A673 (cell line): ENCODE results near the gene HNRNPC.

ENCODE experiments used
- EZH2 ChIP-seq: fragments of 200-600 bp; sonication (generic); IDR thresholded peaks from 2 replicates; pipeline ENCODE4 v1.6.1; 2017; ENCODE audit warnings: borderline replicate concordance, low read depth, mild to moderate bottlenecking, mixed read lengths, antibody characterized with exemption, low read length; ENCODE audit not compliant: poor library complexity, severe bottlenecking
- TF ChIP-seq, protein P1 (sequence below): fragments of 300-800, 200-600 bp; sonication (generic); conservative IDR thresholded peaks from 2 replicates; pipeline ENCODE4 v1.5.1; 2017; ENCODE audit warnings: low read depth, mild to moderate bottlenecking, antibody characterized with exemption, low read length, moderate library complexity, mixed read lengths

DNA sequence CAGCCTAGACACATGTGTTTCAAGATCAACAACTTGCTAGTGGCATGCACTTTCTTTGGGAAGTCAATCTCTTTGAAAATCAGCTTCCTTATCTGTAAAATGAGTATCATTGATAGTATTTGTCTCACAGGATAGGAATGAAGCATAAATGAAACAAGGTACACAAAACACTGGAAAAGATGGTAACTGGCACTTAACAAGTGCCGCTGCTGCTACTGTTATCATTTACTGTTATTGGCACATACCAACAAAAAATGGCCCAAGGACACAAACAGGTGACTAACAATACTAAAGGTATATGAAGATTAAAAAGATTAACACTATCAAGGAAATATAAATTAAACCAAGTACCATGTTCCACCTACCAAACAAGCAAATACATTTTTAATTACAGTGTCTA lies 20.9 kb downstream of the HNRNPC start:
- TF ChIP-seq, protein P1, sequence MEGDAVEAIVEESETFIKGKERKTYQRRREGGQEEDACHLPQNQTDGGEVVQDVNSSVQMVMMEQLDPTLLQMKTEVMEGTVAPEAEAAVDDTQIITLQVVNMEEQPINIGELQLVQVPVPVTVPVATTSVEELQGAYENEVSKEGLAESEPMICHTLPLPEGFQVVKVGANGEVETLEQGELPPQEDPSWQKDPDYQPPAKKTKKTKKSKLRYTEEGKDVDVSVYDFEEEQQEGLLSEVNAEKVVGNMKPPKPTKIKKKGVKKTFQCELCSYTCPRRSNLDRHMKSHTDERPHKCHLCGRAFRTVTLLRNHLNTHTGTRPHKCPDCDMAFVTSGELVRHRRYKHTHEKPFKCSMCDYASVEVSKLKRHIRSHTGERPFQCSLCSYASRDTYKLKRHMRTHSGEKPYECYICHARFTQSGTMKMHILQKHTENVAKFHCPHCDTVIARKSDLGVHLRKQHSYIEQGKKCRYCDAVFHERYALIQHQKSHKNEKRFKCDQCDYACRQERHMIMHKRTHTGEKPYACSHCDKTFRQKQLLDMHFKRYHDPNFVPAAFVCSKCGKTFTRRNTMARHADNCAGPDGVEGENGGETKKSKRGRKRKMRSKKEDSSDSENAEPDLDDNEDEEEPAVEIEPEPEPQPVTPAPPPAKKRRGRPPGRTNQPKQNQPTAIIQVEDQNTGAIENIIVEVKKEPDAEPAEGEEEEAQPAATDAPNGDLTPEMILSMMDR: no peak
- TF ChIP-seq EZH2: no peak
